ENCODE results near the gene FBRSL1.
A peak's percentile ranks its signal among the peaks of the same experiment; 100 is the strongest.

FBRSL1 gene

GRCh38 chr12:132501204-132501940 lies 11.4 kb downstream of the FBRSL1 start:
- no peak for DNase-seq

- DNase-seq: no peak
Observed at GRCh38 chr12:132502149-132502881, 12.4 kb downstream of the FBRSL1 start.

DNA sequence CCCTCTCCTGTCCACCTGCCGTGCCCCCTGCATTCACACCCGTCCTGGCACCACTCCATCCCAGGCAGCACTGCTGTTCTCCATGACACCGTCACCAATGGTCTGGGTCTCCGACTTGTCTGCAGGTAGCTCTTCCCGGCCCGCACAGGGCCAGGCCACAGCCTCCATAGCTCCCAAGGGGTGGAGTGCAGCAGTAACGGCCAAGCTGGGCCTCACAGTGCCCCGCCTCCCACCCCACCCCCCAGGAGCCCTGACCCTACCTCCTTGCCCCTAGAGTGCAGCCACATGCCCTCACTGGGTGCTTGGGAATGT lies 12.9 kb downstream of the FBRSL1 start:
- no peak for DNase-seq

GRCh38 chr12:132503618-132504204 lies 13.8 kb downstream of the FBRSL1 start:
- DNase-seq: no peak

- no peak for DNase-seq
Observed at GRCh38 chr12:132505105-132505851, 15.3 kb downstream of the FBRSL1 start.

DNA sequence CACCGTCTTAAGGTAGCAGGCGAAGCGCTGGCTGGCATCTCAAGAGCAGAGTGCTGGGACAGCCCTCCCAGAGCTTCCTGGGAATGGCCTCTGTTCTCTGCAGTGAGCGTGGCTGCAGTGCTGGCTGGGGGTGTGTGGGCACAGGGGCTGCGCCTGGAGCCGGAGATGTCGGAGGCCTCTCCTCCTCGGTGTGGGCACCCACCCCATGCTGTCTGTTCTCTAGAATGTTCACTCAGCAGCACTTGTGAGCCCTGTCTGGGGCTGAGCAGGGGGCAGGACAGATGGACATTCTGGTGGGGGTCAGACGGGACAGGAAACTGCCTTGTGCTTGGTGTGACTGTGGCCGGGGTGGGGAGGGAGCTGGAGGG lies 15.9 kb downstream of the FBRSL1 start:
- DNase-seq: no peak

GRCh38 chr12:132506328-132507160 lies 16.6 kb downstream of the FBRSL1 start:
- DNase-seq: peak; percentile 57

DNA sequence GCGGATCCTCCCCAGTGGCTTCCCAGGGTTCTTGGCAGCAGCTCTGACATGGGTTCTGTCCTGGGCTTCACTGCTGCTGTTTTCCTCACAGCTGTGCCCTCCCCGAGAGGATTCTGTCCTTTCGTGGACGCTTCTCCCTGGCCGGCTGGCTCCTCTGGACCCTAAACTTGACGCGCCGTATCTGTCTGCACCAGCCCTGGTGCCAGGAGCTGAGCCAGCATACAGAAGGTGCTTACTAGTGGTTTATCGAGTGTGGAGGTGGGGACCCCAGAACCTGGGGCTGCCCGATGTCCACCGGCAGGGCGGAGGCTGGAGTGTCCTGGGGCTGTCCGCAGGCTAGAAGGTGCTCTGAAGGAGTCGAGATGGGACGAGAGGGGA lies 17.2 kb downstream of the FBRSL1 start:
- no peak for DNase-seq

DNA sequence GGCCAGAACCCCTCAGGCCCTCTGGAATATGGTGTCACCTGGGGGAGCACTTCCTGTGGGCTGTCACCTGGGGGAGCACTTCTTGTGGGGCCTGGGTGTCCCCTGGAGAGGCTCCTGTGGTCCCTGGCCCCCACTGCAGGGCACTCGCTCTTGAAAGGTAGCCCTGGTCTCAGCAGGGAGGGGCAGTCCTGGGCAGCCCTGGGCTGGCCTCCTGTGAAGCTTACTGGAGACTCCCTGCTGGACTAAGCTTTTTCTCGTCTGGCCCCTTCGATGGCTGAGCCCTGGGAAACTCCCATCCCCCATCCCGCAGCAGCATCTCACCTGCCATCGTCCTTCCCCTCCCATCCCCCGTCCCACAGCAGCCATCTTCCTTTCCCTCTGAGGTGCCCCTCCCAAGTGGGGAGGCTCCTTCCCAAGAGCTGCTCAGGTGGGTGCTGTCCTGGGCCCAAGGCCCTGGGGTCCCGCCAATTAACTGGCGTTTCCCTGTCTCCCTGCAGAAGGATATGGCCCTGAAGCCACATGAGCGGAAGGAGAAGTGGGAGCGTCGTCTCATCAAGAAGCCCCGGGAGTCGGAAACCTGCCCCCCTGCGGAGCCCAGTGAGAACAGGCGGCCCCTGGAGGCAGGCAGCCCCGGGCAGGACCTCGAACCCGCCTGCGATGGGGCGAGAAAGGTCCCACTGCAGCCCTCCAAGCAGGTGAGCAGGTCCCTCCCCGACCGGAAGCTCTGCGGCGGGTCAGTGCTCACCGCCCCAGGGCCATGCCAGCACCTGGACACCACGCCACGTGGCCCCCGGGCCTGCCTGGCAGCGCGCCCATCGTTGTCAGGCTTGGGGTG lies 17.9 kb downstream of the FBRSL1 start:
- no peak for DNase-seq

DNA sequence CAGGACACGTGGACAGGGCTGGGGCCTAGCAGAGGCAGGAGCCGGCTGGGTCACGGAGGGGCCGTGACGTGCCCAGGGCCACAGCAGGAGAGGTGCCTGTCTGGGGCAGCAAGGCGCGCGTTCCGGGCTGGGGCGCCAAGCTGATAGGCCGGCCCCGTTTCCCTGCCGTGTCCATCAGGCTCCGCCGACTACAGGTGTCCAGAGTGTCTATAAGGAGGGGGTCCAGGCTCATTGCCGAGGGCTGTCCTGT lies 18.5 kb downstream of the FBRSL1 start:
- DNase-seq: no peak

- no peak for DNase-seq
Observed at GRCh38 chr12:132508860-132509732, 19.1 kb downstream of the FBRSL1 start.

GRCh38 chr12:132510111-132510724 lies 20.3 kb downstream of the FBRSL1 start:
- DNase-seq: no peak

DNA sequence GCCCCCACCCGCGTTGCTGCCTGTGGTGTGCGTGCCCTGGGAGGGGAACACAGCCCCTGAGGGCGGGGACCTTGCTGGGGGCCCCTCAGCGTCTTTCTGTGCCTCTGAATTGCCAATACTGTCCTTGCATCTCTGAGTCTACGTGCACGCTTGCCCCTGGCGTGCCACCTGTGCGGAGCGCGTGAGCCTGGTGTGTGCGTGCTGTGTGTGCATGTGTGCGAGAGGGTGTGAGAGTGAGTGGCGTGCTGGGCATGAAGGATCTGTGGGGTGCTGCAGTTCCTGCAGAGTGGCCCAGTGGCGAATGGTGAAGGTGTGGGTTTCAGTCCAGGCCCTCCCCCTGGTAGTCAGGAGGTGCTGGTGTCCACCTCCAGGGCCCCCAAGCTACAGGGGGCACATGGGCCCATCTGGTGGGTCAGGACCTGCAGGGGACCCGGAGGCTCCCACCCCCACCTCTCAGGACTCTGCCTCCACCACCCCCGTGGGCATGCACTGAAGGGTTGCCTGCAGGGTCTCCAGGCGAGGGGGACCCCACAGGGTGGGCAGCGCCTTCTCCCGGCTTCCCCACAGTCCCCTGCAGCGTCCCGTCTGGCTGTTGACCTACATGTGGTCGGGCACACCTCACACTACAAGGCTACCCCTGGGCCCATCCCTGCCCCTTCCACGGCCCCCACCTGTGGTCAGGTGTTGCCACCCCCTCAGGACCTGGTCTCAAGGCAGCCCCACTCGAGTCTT lies 21.0 kb downstream of the FBRSL1 start:
- DNase-seq: no peak

DNA sequence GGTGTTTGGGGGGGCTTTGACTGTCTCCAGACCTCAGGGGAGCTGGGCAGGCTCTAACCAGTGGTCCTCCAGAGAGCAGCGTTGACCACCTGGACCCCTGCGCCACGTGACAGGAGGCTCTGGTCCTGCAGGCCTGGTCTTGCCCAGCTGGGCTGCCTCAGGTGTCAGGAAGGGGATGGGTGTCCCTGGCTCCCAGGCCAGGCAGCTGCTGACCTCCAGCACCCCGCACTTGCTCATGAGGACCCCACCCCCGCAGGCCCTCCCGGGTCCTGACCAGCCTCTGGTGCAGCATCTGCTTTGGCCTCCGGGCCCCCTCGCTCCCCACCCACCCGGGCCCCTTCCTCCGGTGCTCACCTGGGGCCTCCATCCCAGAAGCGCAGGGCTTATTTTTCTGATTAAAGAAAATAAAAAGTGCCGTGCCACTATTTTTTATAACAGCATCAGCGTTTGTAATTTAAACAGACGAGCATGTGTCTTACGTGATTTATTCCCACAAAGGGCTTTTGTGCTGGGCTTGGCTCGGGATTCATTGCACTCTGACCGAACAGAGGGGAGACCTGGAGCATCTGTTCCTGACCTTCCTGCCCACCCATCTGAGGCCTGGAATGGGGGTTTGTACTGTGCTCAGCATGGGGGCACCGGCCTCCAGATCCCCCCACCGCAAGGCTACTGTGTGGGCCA lies 21.7 kb downstream of the FBRSL1 start:
- no peak for DNase-seq

GRCh38 chr12:132512197-132513069 lies 22.5 kb downstream of the FBRSL1 start:
- no peak for DNase-seq

DNA sequence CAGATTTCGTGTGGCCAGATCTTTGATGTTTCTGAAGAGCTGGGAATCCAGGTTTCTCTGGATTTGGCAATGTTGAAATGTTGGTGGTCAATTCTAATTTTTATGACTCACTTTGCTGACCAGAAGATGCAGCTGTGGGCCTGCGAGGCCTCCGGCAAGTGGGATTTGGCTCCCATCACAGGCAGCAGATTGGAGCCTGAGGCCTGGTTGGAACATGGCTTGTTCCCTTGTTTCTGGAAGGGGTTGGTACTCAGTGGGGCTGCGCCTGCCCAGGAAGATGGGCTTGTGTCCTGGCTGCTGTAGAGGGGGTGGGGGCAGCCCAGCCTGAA lies 23.1 kb downstream of the FBRSL1 start:
- no peak for DNase-seq

- DNase-seq: no peak
Observed at GRCh38 chr12:132513458-132514135, 23.6 kb downstream of the FBRSL1 start.

Measured in NCI-H524 treated with DMSO at 0.1 percent for 48 hours (cell line).